Stimulated activated naive CD8-positive, alpha-beta T cell treated with anti-CD3 and anti-CD28 coated beads, Interleukin-15, amount 100 ng/mL, for 72 hours (primary cell): ENCODE data around the gene IL36G.
"Not testable (repeated sequence)": the region's sequence is repeated elsewhere in the genome, so short reads cannot be mapped to it uniquely, and the experiment has no call there.

Source experiments
- ATAC-seq: fragments of 150-1000 bp; cut with Tn5 transposase; 2 replicates; pipeline ENCODE4 v1.10.0; 2021; ENCODE audit warnings: mild to moderate bottlenecking, moderate library complexity
- DNase-seq, 2 donors: peaks; one replicate each; pipeline ENCODE4 v3.0.0; 2021 to 2022
- H3K27ac Mint-ChIP-seq, 2 donors: one replicate each; pipeline ENCODE4 v1.8.0; 2022; ENCODE audit warnings: mild to moderate bottlenecking in 2 of 2, mixed read lengths in 2 of 2, moderate library complexity in 2 of 2
- H3K27me3 Mint-ChIP-seq: one replicate; pipeline ENCODE4 v1.8.0; 2022; ENCODE audit warnings: mixed read lengths
- H3K4me1 Mint-ChIP-seq: one replicate; pipeline ENCODE4 v1.8.0; 2022; ENCODE audit warnings: mild to moderate bottlenecking, mixed read lengths
- H3K4me3 Mint-ChIP-seq, 2 donors: one replicate each; pipeline ENCODE4 v1.8.0; 2022; ENCODE audit warnings: mild to moderate bottlenecking in 2 of 2, mixed read lengths in 2 of 2, moderate library complexity in 1 of 2
- H3K9me3 Mint-ChIP-seq, 2 donors: one replicate each; pipeline ENCODE4 v1.8.0; 2022; ENCODE audit warnings: mixed read lengths in 2 of 2

The IL36G gene

DNA sequence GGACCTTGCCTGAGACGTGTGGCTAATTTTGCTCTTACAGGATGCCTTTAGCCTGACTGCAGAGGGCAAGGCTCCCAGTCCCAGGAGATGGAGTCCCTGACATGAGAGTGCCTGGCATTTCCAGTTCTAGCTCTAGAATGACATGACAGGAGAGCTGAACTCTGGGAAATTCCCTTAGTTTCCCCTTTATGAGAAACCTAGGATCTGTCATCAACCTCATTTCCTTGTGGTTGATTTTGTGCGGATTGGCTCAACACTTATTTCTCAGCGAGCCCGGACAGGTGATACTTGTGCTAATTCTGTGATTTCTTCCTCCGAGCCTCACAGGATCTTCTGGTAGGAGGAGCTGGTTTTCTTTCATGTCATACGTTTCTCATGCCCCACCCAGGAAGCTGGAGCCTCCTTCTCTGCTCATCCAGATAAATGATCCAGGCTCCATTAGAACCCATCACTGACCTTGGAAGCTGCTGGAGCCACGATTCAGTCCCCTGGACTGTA is at the start of gene IL36G:
Gene IL36G, plus strand, starts transcription at position 448 of the 498 bp plus-strand sequence. CDS start 633 bp downstream, outside the sequence.
- Mint-ChIP-seq H3K4me3 (no peak within 1 kb of the TSS), H3K27me3 (no peaks in the 10 kb centered on the region), H3K27ac (no peak within 1 kb of the TSS), H3K9me3 (no peaks in the 10 kb centered on the region), H3K4me1 (peaks cover 12% of the 10 kb centered on the region)
- ATAC-seq (peak; percentile 64), DNase-seq (no peak)

DNA sequence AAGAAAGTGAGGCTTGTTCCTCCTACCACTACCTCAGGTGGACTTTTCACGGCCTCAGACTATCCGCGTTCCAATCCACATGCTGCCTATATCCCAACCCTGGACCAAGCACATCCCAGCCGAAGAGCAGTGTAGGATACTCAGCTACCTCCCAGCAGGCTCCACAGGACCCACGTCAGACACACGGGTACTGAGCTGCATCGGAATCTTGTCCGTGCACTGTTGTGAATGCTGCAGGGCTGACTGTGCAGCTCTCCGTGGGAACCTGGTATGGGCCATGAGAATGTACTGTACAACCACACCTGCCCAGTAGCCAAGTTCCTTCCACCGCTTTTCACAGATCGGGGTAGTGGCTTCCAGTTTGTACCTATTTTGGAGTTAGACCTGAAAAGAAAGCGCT is 44.5 kb upstream of the IL36G start:
- Mint-ChIP-seq H3K27me3 (no peaks in the 10 kb centered on the region), H3K9me3 (no peaks in the 10 kb centered on the region), H3K4me1 (no peaks in the 10 kb centered on the region), H3K4me3 (no peak overlapping the region), H3K27ac (no peak overlapping the region)
- no peak for ATAC-seq
- no peak for DNase-seq

DNA sequence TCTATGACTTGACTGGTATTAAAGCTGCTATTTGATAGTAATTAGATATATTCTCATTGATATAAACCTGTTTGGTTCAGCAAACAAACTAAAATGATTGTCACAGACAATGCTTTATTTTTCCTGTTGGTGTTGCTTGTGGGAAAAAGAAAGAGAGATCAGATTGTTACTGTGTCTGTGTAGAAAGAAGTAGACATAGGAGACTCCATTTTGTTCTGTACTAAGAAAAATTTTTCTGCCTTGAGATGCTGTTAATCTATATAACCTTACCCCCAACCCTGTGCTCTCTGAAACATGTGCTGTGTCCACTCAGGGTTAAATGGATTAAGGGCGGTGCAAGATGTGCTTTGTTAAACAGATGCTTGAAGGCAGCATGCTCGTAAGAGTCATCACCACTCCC is 43.7 kb upstream of the IL36G start:
- H3K9me3 Mint-ChIP-seq, H3K4me1 Mint-ChIP-seq, H3K27me3 Mint-ChIP-seq, H3K27ac Mint-ChIP-seq, ATAC-seq, DNase-seq, H3K4me3 Mint-ChIP-seq: not testable (repeated sequence)

DNA sequence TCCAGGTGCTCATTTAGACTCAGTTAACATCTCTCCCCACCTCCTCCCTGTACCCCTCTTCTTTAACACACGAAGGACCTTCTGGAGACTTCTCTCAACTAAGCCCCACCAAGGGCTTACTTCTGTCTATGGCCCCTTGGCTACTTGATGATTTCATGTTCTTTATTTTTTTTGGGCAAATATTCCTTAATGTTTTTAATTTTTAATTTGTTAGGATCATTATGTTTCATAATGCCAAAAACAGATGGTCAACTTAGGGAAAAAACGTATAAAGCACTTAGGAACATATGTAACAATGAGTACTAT is 40.9 kb upstream of the IL36G start:
- Mint-ChIP-seq H3K27ac (peak overlapping the region in 1 of 2 donors; percentile 65), H3K4me3 (no peak overlapping the region), H3K4me1 (no peaks in the 10 kb centered on the region), H3K27me3 (no peaks in the 10 kb centered on the region), H3K9me3 (no peaks in the 10 kb centered on the region)
- DNase-seq (no peak), ATAC-seq (no peak)

DNA sequence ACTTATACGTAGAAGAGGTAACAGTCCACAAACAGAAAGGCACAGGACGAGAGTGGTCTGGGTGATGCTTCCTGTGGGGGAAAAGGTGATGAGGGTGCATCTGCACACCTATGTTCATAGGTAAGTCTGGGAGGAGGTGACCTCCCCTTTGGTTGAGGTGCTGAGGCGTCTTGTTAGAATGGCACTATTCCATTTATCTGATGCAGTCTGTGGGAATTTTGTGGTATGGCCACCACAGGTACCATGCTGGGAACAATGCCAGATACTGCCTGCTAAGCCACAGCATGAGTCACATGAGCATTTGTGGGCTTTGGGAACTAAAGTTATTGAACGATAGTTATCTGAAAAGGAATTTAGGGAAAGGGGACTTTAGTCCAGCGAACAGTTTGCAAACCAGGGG is 38.9 kb upstream of the IL36G start:
- Mint-ChIP-seq H3K27me3 (no peaks in the 10 kb centered on the region), H3K4me3 (no peak overlapping the region), H3K9me3 (no peaks in the 10 kb centered on the region), H3K27ac (no peak overlapping the region), H3K4me1 (no peaks in the 10 kb centered on the region)
- no peak for ATAC-seq
- no peak for DNase-seq

DNA sequence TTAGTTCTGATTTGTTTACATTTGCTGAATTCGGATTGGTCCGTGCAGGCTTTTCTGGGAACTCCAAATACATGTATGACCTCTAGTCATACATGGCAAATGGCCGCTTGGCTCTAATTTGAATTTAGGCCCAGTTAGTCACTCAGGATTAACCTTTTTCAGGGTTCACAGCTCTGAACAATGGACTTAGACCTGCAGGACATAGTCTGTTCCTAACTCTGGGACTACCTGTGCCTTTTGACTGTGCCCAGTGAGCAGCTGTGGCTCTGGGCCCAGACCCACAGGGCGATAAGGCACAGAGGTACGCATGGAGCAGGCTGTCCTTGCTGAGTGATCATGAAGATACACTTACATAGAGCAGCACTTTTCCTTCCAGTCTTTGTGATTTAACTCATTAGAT is 38.4 kb upstream of the IL36G start:
- H3K27ac Mint-ChIP-seq: no peak overlapping the region
- ATAC-seq (no peak), DNase-seq (no peak)
- H3K9me3 Mint-ChIP-seq: no peaks in the 10 kb centered on the region
- H3K4me3 Mint-ChIP-seq: no peak overlapping the region
- no peaks in the 10 kb centered on the region for H3K27me3 Mint-ChIP-seq
- H3K4me1 Mint-ChIP-seq: no peaks in the 10 kb centered on the region

DNA sequence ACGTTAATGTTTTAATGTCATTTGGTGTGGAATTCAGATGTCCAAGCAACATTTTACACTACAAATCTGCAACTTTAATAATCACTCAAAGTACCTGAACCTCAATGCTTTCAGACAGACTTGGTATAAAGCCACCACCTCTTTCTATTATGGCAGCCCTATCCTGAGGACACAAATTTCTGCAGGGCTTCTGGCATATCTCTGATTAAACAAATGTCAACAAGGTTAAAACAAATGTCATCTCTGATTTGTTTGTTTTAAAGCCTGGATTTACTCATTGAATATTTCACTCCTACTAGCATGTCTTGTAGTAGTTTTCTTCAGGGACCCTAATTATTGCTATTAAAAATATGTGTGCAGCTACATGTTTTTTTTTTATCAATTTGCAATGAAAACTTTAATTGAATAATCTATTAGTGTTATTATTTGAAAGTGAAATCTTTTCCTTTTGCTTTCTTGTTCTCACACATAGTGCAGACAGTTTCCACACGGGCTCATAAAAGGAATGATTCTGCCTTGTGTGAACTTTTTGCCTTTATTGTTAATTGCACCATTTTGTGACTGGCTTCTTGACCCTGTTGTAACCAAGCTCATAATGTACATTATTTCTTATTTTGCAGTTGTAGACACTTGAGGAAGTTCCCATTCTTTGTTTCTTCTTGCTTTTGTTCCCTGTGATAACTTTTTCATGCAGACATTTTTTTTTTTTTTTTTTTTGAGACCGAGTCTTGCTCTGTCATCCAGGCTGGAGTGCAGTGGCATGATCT is 36.8 kb upstream of the IL36G start:
- no peaks in the 10 kb centered on the region for H3K4me1 Mint-ChIP-seq
- H3K9me3 Mint-ChIP-seq: no peaks in the 10 kb centered on the region
- DNase-seq (no peak), ATAC-seq (no peak)
- H3K27me3 Mint-ChIP-seq: no peaks in the 10 kb centered on the region
- no peak overlapping the region for H3K27ac Mint-ChIP-seq
- H3K4me3 Mint-ChIP-seq: no peak overlapping the region

DNA sequence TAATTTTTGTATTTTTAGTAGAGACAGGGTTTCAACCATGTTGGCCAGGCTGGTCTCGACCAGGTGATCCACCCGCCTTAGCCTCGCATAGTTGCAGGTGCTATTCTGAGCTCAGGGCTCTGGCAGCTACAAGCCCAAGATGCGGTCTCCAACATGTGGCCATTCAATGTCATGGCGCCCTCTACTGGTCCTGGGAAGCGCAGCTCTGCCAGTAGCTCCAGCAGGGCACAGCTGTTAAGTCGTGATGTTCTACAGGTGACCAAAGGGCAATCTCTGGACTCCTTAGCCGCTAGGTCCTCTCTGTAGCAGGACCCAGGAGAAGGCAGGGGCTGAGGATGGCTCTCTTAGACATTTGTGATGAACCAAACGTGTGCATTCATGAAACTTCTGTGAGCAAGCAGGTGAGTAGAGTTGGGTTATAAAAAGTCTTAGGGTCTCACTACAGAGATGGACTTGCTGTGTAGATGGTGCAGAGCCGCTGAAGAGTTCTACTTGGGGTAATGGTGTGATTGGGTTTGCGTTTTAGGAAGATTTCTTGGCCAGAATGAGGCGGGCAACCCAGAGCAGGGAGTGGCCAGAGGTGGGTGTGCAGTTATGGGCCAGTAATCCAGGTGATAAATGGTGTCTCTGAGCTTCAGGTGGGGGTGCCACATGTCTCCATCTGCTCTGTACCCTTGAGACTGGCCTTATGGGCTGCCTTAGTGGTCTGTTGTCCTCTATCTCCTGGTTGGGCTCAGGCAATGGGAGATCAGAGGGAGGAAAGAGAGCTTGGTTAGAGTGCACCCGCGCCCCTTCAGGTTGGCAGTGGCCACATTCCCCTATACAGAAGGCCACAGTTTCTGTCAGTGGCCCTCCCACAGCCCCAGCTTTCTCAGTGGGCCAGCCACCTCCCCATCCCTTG is 35.8 kb upstream of the IL36G start:
- H3K27me3 Mint-ChIP-seq: no peaks in the 10 kb centered on the region
- no peak overlapping the region for H3K27ac Mint-ChIP-seq

DNA sequence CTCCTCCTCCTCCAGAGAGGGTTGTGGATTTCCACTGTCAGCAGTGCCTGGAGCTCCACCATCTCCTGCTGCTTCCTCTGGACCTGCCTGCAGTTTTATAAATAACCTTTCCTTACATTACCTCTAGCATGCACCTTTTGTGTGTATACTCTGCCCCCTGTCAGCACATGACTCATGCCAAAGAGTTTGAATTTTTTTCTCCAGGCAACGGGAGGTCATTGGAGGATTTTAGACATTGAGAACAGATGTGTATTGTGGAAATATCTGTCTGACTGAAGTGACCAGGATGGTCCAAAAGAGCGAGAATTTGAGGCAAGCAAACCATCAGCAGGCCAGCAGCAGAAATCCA is 35.2 kb upstream of the IL36G start:
- Mint-ChIP-seq H3K27me3 (no peaks in the 10 kb centered on the region), H3K9me3 (no peaks in the 10 kb centered on the region), H3K4me1 (no peaks in the 10 kb centered on the region), H3K4me3 (no peak overlapping the region), H3K27ac (no peak overlapping the region)
- DNase-seq (no peak), ATAC-seq (no peak)

More for the DNA sequence above, 35.8 kb upstream of the IL36G start:
- ATAC-seq (peak; percentile 95), DNase-seq (peak; percentile 68 to 74)
- H3K4me3 Mint-ChIP-seq: no peak overlapping the region
- no peaks in the 10 kb centered on the region for H3K9me3 Mint-ChIP-seq
- no peaks in the 10 kb centered on the region for H3K4me1 Mint-ChIP-seq

DNA sequence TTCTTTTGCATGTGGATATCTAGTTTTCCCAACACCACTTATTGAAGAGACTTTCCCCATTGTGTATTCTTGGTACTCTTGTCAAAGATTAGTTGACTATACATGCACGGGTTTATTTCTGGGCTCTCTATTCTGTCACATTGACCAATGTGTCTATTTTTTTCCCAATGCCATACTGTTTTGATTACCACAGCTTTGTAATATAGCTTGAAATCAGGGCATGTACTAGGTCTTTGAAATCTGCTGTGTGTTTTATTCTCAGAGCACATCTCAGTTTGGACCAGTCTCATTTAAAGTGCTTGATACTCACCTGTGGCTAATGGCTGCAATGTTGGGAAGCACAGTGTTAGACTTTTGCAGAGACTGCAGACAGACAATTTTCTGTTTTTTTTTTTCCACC is 32.8 kb upstream of the IL36G start:
- Mint-ChIP-seq H3K4me3 (no peak overlapping the region), H3K9me3 (no peaks in the 10 kb centered on the region), H3K4me1 (no peaks in the 10 kb centered on the region), H3K27me3 (peaks cover 11% of the 10 kb centered on the region), H3K27ac (no peak overlapping the region)
- ATAC-seq: no peak
- no peak for DNase-seq

DNA sequence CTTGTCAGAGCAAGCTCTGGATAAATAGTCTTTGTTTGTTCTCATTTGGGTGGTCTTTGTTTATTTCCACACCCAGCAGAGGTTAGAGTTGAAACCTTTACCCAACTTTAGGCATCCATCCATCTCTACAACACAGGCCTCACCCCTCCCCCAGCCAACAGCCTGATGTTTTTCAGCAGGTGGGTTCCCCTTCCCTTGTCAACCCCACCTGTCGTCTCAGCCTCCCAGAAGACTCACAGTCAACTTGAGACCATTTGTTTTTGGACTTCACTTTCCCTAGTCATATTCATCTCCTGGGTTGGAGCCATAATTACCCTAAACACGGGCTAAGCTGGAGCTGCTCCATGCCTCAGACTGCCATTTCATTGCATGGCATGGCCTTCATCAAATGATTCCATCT is 31.7 kb upstream of the IL36G start:
- Mint-ChIP-seq H3K27ac (no peak overlapping the region), H3K4me1 (no peaks in the 10 kb centered on the region), H3K4me3 (no peak overlapping the region), H3K9me3 (no peaks in the 10 kb centered on the region), H3K27me3 (peaks cover 11% of the 10 kb centered on the region)
- DNase-seq (no peak), ATAC-seq (no peak)

DNA sequence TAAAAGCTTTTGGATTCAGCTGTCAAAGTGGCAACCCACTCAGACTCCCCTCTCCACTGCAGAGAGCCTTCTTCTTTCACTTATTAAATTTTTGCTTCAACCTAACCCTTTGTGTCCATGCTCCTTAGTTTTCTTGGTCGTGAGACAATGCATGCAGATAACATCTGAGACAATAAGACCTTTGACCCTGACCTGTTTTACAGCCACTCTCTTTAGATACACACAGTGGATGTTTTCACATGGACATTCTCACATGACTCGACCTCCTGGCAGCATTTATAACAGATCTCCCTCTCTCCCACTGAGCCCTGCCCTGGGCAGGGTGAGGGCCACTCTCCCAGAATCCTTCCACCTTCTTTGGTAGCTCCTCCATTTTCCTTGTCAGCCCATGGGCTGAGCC is 30.4 kb upstream of the IL36G start:
- ATAC-seq: no peak
- no peaks in the 10 kb centered on the region for H3K9me3 Mint-ChIP-seq
- no peak overlapping the region for H3K27ac Mint-ChIP-seq
- no peak for DNase-seq
- H3K4me1 Mint-ChIP-seq: no peaks in the 10 kb centered on the region
- H3K27me3 Mint-ChIP-seq: peaks cover 11% of the 10 kb centered on the region
- no peak overlapping the region for H3K4me3 Mint-ChIP-seq

DNA sequence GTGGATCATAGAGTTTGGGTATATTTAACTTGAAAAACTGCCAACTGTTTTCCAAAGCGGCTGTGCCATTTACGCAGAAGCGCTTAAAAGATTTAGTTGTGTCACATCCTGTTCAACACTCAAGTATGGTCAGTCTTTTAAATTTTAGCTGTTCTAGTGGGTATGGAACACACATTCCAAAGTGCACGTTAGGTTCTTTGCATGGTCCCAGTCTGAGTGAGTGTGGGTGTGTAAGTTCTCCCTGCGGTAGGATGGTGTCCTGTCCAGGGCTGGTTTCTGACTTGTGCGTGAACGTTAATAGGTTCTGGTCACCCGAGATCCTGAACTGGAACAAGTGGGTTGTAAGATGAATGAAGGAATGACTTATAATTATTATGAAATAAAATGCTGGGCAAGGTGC is 28.4 kb upstream of the IL36G start:
- Mint-ChIP-seq H3K27ac (no peak overlapping the region), H3K4me3 (no peak overlapping the region), H3K27me3 (peaks cover 11% of the 10 kb centered on the region), H3K9me3 (no peaks in the 10 kb centered on the region), H3K4me1 (no peaks in the 10 kb centered on the region)
- no peak for DNase-seq
- no peak for ATAC-seq

DNA sequence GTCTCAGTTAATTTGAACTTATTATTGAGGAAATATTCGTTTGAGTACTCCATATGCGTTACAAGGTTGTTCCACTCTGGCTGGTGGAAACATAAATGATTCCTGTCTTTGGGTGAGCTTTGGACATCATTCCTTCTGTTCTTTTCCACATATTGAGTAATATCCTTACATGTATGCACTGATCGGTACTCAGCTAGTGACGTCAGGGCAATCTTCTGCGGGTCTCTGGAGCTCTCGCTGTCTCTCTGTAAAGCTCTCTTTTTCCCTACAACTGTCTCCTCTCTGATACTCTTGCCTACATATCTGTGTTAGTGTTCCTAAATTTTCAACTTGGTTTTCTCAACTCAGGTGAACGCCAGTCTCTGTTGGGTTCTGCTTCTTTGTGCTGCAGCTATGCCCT is 23.4 kb upstream of the IL36G start:
- ATAC-seq: no peak
- DNase-seq: no peak
- Mint-ChIP-seq H3K27me3 (peaks cover 5% of the 10 kb centered on the region), H3K4me3 (no peak overlapping the region), H3K4me1 (no peaks in the 10 kb centered on the region), H3K9me3 (no peaks in the 10 kb centered on the region), H3K27ac (no peak overlapping the region)

DNA sequence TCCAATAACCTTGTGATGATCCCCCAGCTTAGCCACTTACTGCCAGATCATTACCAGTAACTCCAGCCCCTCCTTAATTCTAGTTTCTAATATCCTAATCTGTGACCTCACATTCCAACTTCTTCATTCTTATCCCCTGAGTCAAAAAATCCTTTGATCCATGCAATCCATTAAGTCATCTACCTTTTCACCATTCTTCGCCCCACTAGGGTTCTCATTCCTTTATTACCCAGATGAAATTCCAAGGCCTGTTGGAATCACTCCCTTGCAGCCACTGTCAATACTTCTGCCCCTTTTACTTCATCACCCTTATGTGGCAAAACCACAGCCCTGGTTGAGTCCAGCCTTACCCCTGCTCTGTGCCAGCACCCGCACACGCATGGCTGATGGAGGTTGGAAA is 20.3 kb upstream of the IL36G start:
- no peak for ATAC-seq

DNA sequence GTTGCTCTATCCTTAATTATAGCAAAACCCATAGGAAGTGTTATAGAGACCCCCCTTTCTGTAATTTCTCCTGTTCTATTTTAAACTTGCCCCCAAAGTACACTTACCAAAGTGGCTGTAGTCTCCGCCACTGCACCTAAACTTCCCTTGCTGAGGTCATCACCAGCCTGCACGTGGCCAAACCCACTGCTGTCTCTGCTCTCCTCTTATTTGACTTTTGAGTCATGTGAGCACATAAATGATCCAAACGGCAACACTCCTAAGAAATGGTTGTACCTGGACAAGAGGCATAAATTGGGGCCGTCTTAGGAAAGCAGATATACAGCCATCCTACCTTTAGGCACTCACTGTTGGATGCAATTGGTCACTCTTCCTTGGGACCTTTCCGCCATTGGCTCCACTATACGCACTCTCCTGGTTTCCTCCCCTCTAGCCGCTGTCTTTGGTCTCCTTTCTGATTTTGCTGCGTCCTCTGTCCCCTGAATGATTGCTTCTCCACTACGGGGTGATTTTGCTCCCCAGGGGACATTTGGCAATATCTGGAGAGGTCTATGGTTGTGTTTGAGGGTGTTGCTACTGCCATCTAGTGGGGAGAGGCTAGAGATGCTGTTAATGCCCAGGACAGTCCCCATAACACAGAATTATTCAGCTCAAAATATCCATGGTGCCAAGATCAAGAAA is 19.2 kb upstream of the IL36G start:
- Mint-ChIP-seq H3K9me3 (no peaks in the 10 kb centered on the region), H3K27me3 (peaks cover 1% of the 10 kb centered on the region), H3K27ac (no peak overlapping the region), H3K4me1 (no peaks in the 10 kb centered on the region), H3K4me3 (no peak overlapping the region)
- ATAC-seq (peak; percentile 83), DNase-seq (peak; percentile 26)

More for the DNA sequence above, 20.3 kb upstream of the IL36G start:
- no peak overlapping the region for H3K27ac Mint-ChIP-seq
- no peaks in the 10 kb centered on the region for H3K27me3 Mint-ChIP-seq
- no peak for DNase-seq
- no peaks in the 10 kb centered on the region for H3K9me3 Mint-ChIP-seq
- no peaks in the 10 kb centered on the region for H3K4me1 Mint-ChIP-seq
- no peak overlapping the region for H3K4me3 Mint-ChIP-seq
